ENCODE data around the gene METRNL.

The METRNL gene

DNA sequence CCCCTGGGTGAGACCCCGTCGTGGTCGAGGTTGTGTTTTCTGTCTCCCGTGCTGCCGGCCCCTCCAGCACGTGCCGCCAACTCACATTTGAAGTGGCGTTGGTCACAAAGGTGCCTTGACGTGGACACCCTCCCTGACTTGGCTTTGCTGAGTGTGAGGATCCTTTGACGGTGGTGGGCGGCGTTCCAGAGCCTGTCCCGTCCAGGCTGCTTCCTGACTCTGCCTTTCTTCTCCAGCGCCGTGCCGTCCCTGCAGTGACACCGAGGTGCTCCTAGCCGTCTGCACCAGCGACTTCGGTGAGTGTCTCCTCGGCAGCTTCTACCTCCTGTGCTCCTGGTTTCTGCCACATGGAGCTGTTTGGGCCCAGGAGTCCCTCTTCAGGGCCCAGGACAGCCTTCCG is 13.5 kb downstream of the METRNL start:
- H3K4me1 ChIP-seq (ENCODE audit: insufficient read depth, low read length, severe bottlenecking), result no peaks in the 10 kb centered on the region
- TF ChIP-seq EZH2 (IDR thresholded peaks at IDR 0.05; ENCODE audit: borderline replicate concordance, low read length), result no peak
- TF ChIP-seq, protein P1, sequence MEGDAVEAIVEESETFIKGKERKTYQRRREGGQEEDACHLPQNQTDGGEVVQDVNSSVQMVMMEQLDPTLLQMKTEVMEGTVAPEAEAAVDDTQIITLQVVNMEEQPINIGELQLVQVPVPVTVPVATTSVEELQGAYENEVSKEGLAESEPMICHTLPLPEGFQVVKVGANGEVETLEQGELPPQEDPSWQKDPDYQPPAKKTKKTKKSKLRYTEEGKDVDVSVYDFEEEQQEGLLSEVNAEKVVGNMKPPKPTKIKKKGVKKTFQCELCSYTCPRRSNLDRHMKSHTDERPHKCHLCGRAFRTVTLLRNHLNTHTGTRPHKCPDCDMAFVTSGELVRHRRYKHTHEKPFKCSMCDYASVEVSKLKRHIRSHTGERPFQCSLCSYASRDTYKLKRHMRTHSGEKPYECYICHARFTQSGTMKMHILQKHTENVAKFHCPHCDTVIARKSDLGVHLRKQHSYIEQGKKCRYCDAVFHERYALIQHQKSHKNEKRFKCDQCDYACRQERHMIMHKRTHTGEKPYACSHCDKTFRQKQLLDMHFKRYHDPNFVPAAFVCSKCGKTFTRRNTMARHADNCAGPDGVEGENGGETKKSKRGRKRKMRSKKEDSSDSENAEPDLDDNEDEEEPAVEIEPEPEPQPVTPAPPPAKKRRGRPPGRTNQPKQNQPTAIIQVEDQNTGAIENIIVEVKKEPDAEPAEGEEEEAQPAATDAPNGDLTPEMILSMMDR (IDR thresholded peaks at IDR 0.05; ENCODE audit: low read length), result no peak
- no peaks in the 10 kb centered on the region for H4K20me1 ChIP-seq (ENCODE audit: insufficient read depth, low read length)
- no peak overlapping the region for H2AFZ ChIP-seq (ENCODE audit: low read length)
- H3K4me3 ChIP-seq (ENCODE audit: low read depth, low read length, poor library complexity, severe bottlenecking), result no peak overlapping the region
- H3F3A ChIP-seq (ENCODE audit: insufficient read depth, low read length), result no peaks in the 10 kb centered on the region
- H3K27ac ChIP-seq (ENCODE audit: low read depth, low read length, poor library complexity, severe bottlenecking), result no peak overlapping the region
- H3K27me3 ChIP-seq (ENCODE audit: insufficient read depth, low read length), result no peaks in the 10 kb centered on the region
- H3K79me2 ChIP-seq (ENCODE audit: insufficient read depth, low read length), result no peaks in the 10 kb centered on the region
- peaks cover 10% of the 10 kb centered on the region; the same call in 1 of the 2 replicates for H3K36me3 ChIP-seq (ENCODE audit: insufficient read depth, low read length)
- H3K9me3 ChIP-seq (ENCODE audit: low read length), result no peaks in the 10 kb centered on the region
- H3K4me2 ChIP-seq (ENCODE audit: low read length), result no peak overlapping the region
- no peak overlapping the region for H3K9ac ChIP-seq (ENCODE audit: low read length)
- no peaks in the 10 kb centered on the region for H3K9me2 ChIP-seq (ENCODE audit: low read depth, low read length)

DNA sequence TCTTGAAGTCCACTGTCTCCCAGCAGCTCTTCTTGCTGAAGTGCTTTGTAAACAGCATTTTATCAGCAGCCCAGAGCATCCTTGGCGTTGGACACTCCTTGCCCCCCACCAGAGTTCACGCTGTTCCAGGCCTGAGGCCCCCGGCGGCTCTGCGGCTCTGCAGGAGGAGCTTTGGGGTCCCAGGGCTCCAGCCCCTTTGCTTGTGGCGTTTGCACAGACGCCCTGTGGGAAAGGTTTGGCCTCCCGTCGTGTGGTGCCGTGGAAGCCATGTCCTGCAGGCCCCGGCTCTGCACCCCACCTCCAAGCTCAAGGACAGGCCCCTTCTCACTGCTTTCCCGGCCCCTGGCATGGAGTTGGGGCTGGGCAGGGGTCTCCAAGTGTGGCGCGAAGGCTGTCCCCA is 14.1 kb downstream of the METRNL start:
- Histone ChIP-seq H3K36me3 (ENCODE audit: insufficient read depth, low read length) (peaks cover 10% of the 10 kb centered on the region; the same call in 1 of the 2 replicates), H3K4me1 (ENCODE audit: insufficient read depth, low read length, severe bottlenecking) (no peaks in the 10 kb centered on the region), H3K9me3 (ENCODE audit: low read length) (no peaks in the 10 kb centered on the region), H2AFZ (ENCODE audit: low read length) (no peak overlapping the region), H3K27ac (ENCODE audit: low read depth, low read length, poor library complexity, severe bottlenecking) (no peak overlapping the region), H3K9me2 (ENCODE audit: low read depth, low read length) (no peaks in the 10 kb centered on the region), H4K20me1 (ENCODE audit: insufficient read depth, low read length) (no peaks in the 10 kb centered on the region), H3K4me3 (ENCODE audit: low read depth, low read length, poor library complexity, severe bottlenecking) (no peak overlapping the region), H3K4me2 (ENCODE audit: low read length) (no peak overlapping the region), H3F3A (ENCODE audit: insufficient read depth, low read length) (no peaks in the 10 kb centered on the region), H3K79me2 (ENCODE audit: insufficient read depth, low read length) (no peaks in the 10 kb centered on the region), H3K27me3 (ENCODE audit: insufficient read depth, low read length) (no peaks in the 10 kb centered on the region), H3K9ac (ENCODE audit: low read length) (no peak overlapping the region)
- TF ChIP-seq, protein P1 (IDR thresholded peaks at IDR 0.05; ENCODE audit: low read length), result no peak
- no peak for TF ChIP-seq EZH2 (IDR thresholded peaks at IDR 0.05; ENCODE audit: borderline replicate concordance, low read length)

- Histone ChIP-seq H3K27ac (ENCODE audit: low read depth, low read length, poor library complexity, severe bottlenecking) (no peak overlapping the region), H3K27me3 (ENCODE audit: insufficient read depth, low read length) (no peaks in the 10 kb centered on the region), H3K4me3 (ENCODE audit: low read depth, low read length, poor library complexity, severe bottlenecking) (no peak overlapping the region), H3K4me1 (ENCODE audit: insufficient read depth, low read length, severe bottlenecking) (peaks cover 4% of the 10 kb centered on the region), H3K79me2 (ENCODE audit: insufficient read depth, low read length) (no peaks in the 10 kb centered on the region), H2AFZ (ENCODE audit: low read length) (no peak overlapping the region), H3K9me3 (ENCODE audit: low read length) (no peaks in the 10 kb centered on the region), H3K9me2 (ENCODE audit: low read depth, low read length) (no peaks in the 10 kb centered on the region), H3K36me3 (ENCODE audit: insufficient read depth, low read length) (peaks cover 10% of the 10 kb centered on the region; the same call in 1 of the 2 replicates), H3K4me2 (ENCODE audit: low read length) (no peak overlapping the region), H3K9ac (ENCODE audit: low read length) (no peak overlapping the region), H3F3A (ENCODE audit: insufficient read depth, low read length) (no peaks in the 10 kb centered on the region), H4K20me1 (ENCODE audit: insufficient read depth, low read length) (no peaks in the 10 kb centered on the region)
- no peak for TF ChIP-seq EZH2 (IDR thresholded peaks at IDR 0.05; ENCODE audit: borderline replicate concordance, low read length)
- TF ChIP-seq, protein P1 (IDR thresholded peaks at IDR 0.05; ENCODE audit: low read length), result no peak
These were observed 14.9 kb downstream of the METRNL start for GRCh38 chr17:83094291-83094690.

All from OCI-LY1 (cell line).